GM18499 (cell line): ENCODE results near the gene UVRAG.

Experiments
- ATAC-seq: cut with Tn5 transposase; IDR thresholded peaks from one replicate; pipeline ENCODE4 v1.9.1; 2021; ENCODE audit warnings: moderate number of reproducible peaks; ENCODE audit not compliant: insufficient read depth, unreplicated experiment

The UVRAG gene

GRCh38 chr11:75814677-75815344 is at the start of gene UVRAG:
UVRAG (plus strand) TSS chr11:75815210; CDS start chr11:75815408, 198 bp downstream.
- peak; percentile 61 for ATAC-seq

- no peak for ATAC-seq
These were observed 48.4 kb upstream of the UVRAG start for GRCh38 chr11:75766443-75767227.

GRCh38 chr11:75767228-75767572 is 47.8 kb upstream of the UVRAG start:
- ATAC-seq = no peak

- no peak for ATAC-seq
These were observed 47.3 kb upstream of the UVRAG start for GRCh38 chr11:75767793-75768111.

DNA sequence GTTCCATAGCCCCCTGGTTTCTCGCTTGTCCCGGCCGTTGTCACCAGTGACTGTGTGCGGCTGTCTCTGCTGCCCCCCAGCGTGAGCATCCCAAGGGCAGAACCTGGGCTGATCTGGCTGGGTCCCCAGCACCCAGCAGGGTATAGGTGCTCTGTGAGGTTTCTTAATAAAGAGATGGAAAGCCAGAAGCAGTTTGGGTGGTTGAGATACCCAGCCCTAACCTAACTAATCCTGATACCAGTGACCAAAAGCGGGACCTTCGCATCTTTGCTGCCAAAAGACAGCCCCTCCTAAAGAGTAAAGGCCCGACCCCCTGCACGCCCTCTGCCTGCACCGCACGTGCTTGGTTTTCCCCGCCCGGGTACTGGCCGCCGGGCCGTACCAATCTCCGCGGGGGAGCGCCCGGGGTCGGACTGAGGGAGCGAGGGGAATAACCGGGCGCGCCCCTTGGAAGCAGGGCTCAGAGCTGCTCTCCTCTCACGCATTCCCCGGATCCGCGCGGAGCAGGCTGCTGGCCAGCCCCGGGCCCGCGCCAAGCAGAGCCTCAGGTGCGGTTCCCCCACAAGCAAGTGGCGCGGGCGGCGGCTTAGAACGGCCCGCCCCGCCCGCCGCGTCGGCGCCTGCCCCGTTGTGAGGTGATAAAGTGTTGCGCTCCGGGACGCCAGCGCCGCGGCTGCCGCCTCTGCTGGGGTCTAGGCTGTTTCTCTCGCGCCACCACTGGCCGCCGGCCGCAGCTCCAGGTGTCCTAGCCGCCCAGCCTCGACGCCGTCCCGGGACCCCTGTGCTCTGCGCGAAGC is 46.7 kb upstream of the UVRAG start, which contains the start of gene DGAT2:
Gene DGAT2, plus strand, starts transcription at position 667 of the 797 bp plus-strand sequence. CDS start 214 bp downstream, outside the sequence.
- ATAC-seq = no peak

GRCh38 chr11:75768909-75769771 is 45.9 kb upstream of the UVRAG start:
- ATAC-seq = no peak

DNA sequence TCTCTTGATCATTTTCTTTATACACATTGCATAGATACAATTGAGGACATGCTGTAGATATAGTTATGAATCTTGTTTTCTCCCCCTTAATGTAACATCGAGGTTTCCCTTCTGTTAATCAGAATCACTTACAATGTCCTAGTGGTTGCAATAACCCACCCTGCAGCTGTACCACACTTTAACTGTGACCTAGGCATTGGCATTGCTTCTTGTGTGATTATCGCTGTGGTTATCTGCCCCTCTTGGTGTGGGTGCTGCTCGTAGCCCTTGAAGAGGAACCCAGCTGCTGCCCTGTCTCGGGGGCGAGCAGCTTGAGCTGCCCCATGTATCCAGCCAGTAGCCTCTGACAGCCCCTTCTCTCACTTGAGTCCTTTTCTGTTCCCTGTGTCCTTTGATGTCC is 44.9 kb upstream of the UVRAG start:
- no peak for ATAC-seq

- no peak for ATAC-seq
These were observed 43.2 kb upstream of the UVRAG start for GRCh38 chr11:75771646-75772410.

GRCh38 chr11:75773595-75774353 is 41.2 kb upstream of the UVRAG start:
- ATAC-seq = peak; percentile 49

- ATAC-seq = no peak
These were observed 40.0 kb upstream of the UVRAG start for GRCh38 chr11:75775056-75775455.

DNA sequence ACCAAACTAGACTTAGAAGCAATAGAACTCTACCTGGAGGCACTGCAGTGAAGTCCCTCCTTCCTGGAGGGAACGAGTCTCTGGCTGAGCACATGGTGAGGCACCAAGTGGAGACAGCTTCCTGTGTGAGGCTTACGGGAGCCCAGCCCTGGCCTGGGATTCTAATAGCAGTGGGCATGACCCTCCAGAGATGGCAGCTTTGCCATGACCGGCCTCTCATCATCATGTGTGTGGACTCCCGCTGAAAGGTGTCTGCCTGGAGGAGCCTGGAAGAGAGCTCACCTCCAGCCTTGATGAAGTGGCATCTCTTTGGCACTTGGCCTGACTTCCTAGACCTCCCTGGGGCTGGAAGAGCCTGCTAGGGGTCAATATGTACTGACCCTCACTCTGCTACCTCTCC is 38.5 kb upstream of the UVRAG start:
- ATAC-seq = no peak

- ATAC-seq = no peak
These were observed 37.4 kb upstream of the UVRAG start for GRCh38 chr11:75777461-75778110.

DNA sequence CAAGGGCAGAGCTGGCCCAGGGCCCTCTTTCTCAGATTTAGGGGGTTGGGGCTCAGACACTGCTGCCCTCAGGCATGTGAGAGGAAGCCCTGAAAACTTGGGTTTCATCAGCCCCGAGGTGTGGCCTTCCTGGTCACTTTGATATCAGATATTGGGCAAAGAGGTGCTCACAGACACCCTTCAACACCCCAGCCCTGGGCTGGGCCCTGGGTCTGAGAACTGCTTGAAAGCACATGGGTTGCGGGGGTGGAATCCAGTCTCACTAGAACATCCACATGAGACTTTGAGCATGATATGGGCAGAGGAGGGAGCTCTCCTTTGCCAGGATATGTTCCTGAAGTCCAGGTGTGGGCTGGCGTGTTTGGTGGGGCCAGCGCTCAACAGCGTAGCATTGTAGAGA is 36.0 kb upstream of the UVRAG start:
- no peak for ATAC-seq

DNA sequence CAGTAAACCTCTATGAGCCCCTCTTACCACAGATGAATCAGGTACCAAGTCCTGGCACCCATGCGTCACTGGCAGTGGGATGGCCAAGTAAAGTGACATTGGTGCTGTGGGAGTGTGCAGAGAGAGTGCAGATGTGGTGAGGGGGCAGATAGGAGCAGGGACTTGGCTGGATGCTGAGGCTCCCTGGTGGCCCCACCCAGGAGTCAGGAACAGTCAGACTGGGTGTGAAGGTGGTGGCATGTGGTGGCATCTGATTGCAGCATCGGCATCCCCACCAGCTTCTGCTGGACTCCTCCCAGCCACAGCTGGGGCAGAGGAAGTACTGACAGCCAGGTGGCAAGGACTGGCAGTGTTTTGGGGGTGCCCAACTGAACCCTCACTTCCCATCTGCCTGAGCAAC is 35.0 kb upstream of the UVRAG start:
- no peak for ATAC-seq

DNA sequence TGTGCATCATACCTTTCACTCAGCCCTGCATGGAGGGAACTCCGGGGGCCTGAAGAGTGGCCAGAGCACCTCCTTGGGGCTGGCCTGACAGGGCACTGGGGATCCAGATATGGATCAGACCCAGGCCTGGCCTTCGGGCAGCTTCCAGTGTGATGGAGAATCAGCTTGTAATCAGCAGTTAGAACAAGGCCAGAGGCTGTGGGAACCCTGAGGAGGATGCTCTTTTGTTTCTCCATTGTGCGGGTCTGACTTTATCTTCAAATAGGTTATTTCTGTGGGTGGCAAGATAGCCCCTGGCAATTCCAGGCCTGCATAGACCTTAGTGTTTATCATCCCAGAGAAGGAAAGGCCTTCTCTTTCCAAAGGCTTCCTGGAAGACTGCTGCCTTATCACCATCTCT is 34.1 kb upstream of the UVRAG start:
- ATAC-seq = no peak

- no peak for ATAC-seq
These were observed 33.7 kb upstream of the UVRAG start for GRCh38 chr11:75781296-75781695.

DNA sequence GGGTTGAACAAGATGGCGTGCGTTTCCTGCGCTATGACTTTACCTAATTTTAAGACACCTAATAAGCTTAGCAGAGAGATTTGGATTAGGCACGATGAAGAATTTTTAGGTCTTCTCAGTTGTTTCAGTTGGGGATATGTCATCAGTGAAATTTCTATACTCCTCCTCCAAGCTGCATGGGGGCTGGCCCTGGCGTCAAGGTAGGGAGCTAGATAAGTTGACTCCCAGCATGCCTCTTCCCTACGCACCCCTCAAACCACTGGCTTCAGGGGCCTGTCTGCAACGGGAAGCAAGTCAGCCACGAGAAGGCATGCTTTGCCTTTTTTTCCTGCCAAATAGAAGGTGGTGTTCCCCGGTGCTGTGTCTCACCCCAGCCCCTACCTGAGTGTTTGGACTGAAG is 33.2 kb upstream of the UVRAG start:
- no peak for ATAC-seq

- no peak for ATAC-seq
These were observed 32.3 kb upstream of the UVRAG start for GRCh38 chr11:75782540-75783263.
